ENCODE results near the gene CEMIP2. TPM values are rescaled to one million over a fixed set of nuclear protein-coding genes. Genes with fewer than 3 reads are reported as not detected.

CEMIP2 gene
- total and polyA plus RNA-seq, 2 of the 13 experiments (the other 11 are each of a cell fraction or from before 2014, with no cell fraction given): 94.3 to 128 TPM

DNA sequence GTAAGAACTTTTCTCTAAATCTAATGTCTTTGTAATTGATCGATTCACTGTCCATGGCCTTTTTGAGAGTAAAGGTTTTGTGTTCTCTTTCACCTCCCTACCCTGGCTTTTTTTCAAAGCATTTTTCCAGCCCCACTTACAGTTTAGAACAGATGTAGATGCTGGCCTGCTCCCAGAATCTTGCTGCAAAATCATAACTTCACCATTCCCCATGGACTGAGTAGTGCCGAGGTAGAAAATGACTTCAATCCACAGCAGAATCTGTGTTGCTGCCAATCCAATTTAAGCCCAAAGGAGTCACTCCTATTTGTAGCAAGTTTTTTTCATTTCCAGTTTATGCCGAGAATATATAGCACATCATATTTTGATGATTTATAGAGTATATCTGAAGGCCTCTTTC is 46.5 kb upstream of the CEMIP2 start:
- no TSS peak for BruUV-seq (replicated peaks)
- no peak for FAIRE-seq
- ChIA-PET CTCF (ENCODE audit: low intra/inter-chr PET ratio, low total read pairs) (no interaction called here), POLR2A (no interaction called here)
- Histone ChIP-seq H3K9ac (ENCODE audit: insufficient read depth, low read depth, low read length) (no peak overlapping the region), H3K36me3 (replicated peaks in 1 of 2; ENCODE audit: control insufficient read depth in 1 of 2, insufficient read depth in 2 of 2, low read length in 2 of 2) (no peaks in the 10 kb centered on the region), H3K4me2 (ENCODE audit: low read depth, low read length) (no peak overlapping the region), H3K4me3 (replicated peaks in 1 of 3; ENCODE audit: insufficient read depth in 1 of 3, low read depth in 2 of 3, low read length in 3 of 3) (no peak overlapping the region), H3K79me2 (ENCODE audit: insufficient read depth, low read length) (no peaks in the 10 kb centered on the region), H3K4me1 (ENCODE audit: insufficient read depth, low read length) (peaks cover 14% of the 10 kb centered on the region), H3K9me3 (ENCODE audit: low read length) (no peaks in the 10 kb centered on the region), H2AFZ (ENCODE audit: low read length) (no peak overlapping the region), H3K27ac (ENCODE audit: extremely low read length, insufficient read depth, low read length) (no peak overlapping the region), H4K20me1 (ENCODE audit: insufficient read depth, low read length) (no peaks in the 10 kb centered on the region), H3K27me3 (ENCODE audit: control insufficient read depth in 1 of 2, insufficient read depth in 2 of 2, low read length in 2 of 2) (0 out of 5 replicates have a peak, but pooled peaks cover 0 to 1% of the 10 kb centered on the region in 2 experiments)
- WGBS (ENCODE audit: low lambda C conversion rate): 73% methylated on average over 3 of the region's 3 CpGs
- ATAC-seq: no peak
- intact Hi-C loops (cut with micrococcal nuclease; ENCODE audit: unreplicated experiment): no loop called here
- TF ChIP-seq ZNF33B (CRISPR knock-in tag; IDR thresholded peaks at IDR 0.05) (no peak), SIX4 (CRISPR knock-in tag; IDR thresholded peaks at IDR 0.05) (no peak), ZNF510 (CRISPR knock-in tag; IDR thresholded peaks at IDR 0.05; ENCODE audit: low read depth) (no peak), MXD4 (CRISPR knock-in tag; IDR thresholded peaks at IDR 0.05) (no peak), ZZZ3 (CRISPR knock-in tag; IDR thresholded peaks at IDR 0.05; ENCODE audit: borderline replicate concordance) (no peak), ZNF788 (CRISPR knock-in tag; IDR thresholded peaks at IDR 0.05; ENCODE audit: borderline replicate concordance) (no peak), HDAC2 (CRISPR knock-in tag; IDR thresholded peaks at IDR 0.05) (no peak), MIER2 (CRISPR knock-in tag; IDR thresholded peaks at IDR 0.05) (no peak), HDAC6 (IDR thresholded peaks at IDR 0.05; ENCODE audit: low read depth, low read length) (no peak), U2AF2 (IDR thresholded peaks at IDR 0.05; ENCODE audit: low read depth, low read length) (no peak), ZNF616 (CRISPR knock-in tag; IDR thresholded peaks at IDR 0.05; ENCODE audit: low read depth) (no peak), ARHGAP35 (CRISPR knock-in tag; IDR thresholded peaks at IDR 0.05; ENCODE audit: borderline replicate concordance) (no peak), NR3C1 (CRISPR knock-in tag; IDR thresholded peaks at IDR 0.05) (no peak)
- TF ChIP-seq, protein P1, sequence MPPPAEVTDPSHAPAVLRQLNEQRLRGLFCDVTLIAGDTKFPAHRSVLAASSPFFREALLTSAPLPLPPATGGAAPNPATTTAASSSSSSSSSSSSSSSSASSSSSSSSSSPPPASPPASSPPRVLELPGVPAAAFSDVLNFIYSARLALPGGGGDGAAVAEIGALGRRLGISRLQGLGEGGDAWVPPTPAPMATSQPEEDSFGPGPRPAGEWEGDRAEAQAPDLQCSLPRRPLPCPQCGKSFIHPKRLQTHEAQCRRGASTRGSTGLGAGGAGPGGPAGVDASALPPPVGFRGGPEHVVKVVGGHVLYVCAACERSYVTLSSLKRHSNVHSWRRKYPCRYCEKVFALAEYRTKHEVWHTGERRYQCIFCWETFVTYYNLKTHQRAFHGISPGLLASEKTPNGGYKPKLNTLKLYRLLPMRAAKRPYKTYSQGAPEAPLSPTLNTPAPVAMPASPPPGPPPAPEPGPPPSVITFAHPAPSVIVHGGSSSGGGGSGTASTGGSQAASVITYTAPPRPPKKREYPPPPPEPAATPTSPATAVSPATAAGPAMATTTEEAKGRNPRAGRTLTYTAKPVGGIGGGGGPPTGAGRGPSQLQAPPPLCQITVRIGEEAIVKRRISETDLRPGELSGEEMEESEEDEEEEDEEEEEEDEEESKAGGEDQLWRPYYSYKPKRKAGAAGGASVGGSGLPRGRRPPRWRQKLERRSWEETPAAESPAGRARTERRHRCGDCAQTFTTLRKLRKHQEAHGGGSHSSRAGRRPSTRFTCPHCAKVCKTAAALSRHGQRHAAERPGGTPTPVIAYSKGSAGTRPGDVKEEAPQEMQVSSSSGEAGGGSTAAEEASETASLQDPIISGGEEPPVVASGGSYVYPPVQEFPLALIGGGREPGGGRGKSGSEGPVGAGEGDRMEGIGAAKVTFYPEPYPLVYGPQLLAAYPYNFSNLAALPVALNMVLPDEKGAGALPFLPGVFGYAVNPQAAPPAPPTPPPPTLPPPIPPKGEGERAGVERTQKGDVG (CRISPR knock-in tag; IDR thresholded peaks at IDR 0.05; ENCODE audit: borderline replicate concordance): no peak
- TF ChIP-seq, protein P2, sequence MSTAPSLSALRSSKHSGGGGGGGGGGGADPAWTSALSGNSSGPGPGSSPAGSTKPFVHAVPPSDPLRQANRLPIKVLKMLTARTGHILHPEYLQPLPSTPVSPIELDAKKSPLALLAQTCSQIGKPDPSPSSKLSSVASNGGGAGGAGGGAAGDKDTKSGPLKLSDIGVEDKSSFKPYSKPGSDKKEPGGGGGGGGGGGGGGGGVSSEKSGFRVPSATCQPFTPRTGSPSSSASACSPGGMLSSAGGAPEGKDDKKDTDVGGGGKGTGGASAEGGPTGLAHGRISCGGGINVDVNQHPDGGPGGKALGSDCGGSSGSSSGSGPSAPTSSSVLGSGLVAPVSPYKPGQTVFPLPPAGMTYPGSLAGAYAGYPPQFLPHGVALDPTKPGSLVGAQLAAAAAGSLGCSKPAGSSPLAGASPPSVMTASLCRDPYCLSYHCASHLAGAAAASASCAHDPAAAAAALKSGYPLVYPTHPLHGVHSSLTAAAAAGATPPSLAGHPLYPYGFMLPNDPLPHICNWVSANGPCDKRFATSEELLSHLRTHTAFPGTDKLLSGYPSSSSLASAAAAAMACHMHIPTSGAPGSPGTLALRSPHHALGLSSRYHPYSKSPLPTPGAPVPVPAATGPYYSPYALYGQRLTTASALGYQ (CRISPR knock-in tag; IDR thresholded peaks at IDR 0.05): no peak
- TF ChIP-seq, protein P3, sequence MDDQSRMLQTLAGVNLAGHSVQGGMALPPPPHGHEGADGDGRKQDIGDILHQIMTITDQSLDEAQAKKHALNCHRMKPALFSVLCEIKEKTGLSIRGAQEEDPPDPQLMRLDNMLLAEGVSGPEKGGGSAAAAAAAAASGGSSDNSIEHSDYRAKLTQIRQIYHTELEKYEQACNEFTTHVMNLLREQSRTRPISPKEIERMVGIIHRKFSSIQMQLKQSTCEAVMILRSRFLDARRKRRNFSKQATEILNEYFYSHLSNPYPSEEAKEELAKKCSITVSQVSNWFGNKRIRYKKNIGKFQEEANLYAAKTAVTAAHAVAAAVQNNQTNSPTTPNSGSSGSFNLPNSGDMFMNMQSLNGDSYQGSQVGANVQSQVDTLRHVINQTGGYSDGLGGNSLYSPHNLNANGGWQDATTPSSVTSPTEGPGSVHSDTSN (CRISPR knock-in tag; IDR thresholded peaks at IDR 0.05; ENCODE audit: borderline replicate concordance): no peak
- TF ChIP-seq, protein P4, sequence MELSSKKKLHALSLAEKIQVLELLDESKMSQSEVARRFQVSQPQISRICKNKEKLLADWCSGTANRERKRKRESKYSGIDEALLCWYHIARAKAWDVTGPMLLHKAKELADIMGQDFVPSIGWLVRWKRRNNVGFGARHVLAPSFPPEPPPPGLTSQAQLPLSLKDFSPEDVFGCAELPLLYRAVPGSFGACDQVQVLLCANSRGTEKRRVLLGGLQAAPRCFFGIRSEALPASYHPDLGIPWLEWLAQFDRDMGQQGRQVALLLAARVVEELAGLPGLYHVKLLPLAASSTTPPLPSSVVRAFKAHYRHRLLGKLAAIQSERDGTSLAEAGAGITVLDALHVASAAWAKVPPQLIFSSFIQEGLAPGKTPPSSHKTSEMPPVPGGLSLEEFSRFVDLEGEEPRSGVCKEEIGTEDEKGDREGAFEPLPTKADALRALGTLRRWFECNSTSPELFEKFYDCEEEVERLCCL (CRISPR knock-in tag; IDR thresholded peaks at IDR 0.05; ENCODE audit: borderline replicate concordance): no peak
- DNase-seq (ENCODE audit: low spot score): no peak
- in situ Hi-C loops (cut with HindIII; ENCODE audit: extremely low pct_ligation_motif_present, low pct_unique_long_range_greater_than_20kb): loop anchor here (5.0 to 25.0 kb wide), 2 partner anchors 197 to 528 kb away; no protein-coding TSS in a partner anchor
